OCI-LY3 (cell line): ENCODE measurements around the gene ZNF256.

ENCODE experiments used
- CTCF ChIP-seq: fragments of 200-600, 300-600 bp; sonication (generic); IDR thresholded peaks from 2 replicates; pipeline ENCODE4 v1.5.1; 2014; ENCODE audit warnings: antibody characterized with exemption, low read length, low read depth
- EZH2phosphoT487 ChIP-seq: fragments of 200-600 bp; shearing (Covaris generic); IDR thresholded peaks from 2 replicates; pipeline ENCODE4 v1.6.1; 2018; ENCODE audit warnings: antibody characterized with exemption, mixed run types, low read depth

DNA sequence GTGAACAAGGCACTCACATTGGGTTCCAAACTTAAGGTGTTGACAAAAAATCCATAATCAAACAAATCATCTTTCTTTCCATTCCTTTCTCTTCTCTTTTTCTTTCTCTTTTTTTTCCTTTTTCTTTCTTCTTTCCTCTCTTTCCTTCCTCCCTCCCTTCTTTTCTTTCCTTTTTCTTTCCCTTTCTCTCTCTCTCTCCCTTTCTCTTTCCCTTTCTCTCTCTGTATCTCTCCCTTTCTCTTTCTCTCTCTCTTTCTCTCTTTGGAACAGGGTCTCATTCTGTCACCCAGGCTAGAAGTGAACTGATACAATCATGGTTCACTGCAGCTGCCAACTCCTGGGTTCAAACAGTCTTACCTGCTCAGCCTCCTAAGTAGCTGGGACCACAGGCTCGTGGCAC lies 14.3 kb upstream of the ZNF256 start:
- TF ChIP-seq CTCF = no peak
- no peak for TF ChIP-seq EZH2phosphoT487
